Measurements from ENCODE around the gene LRRC15. TPM values are rescaled to one million over a fixed set of nuclear protein-coding genes. Genes with fewer than 3 reads are reported as not detected.

The LRRC15 gene
- total and polyA plus RNA-seq, 2 donors = 0.08 to 0.11 TPM

DNA sequence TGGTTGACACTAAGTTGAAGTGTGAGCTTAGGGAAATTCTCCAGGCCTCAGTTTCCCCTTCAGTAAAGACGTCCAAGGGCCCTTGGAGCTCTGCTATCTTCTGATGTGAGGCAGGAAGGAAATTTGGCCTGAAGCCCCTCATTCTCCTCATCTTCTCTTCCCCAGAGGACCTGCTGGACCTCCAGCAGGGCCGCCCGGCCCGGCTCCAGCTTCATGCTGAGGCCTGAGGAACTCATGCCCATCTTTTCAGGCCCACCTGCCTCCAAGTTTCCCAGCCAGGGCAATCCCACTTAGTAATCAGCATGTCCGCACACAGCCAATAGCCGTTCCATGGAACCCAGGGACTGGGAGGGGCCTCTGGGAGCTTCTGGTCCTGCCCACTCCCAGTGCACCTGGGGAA lies 4.0 kb downstream of the LRRC15 start:
- no peaks in the 10 kb centered on the region for H3K36me3 ChIP-seq (ENCODE audit: insufficient read depth)

GRCh38 chr3:194364652-194365434 lies 4.7 kb downstream of the LRRC15 start:
- Histone ChIP-seq H3K4me3 (ENCODE audit: low read depth, low read length) (no peak overlapping the region), H3K36me3 (ENCODE audit: insufficient read depth) (no peaks in the 10 kb centered on the region), H3K4me1 (ENCODE audit: insufficient read depth) (no peaks in the 10 kb centered on the region), H3K27ac (ENCODE audit: low read depth) (no peak overlapping the region)
- WGBS = 56% methylated on average over 20 of the region's 20 CpGs
- DNase-seq (ENCODE audit: extremely low spot score) = no peak

More for the DNA sequence above, 4.0 kb downstream of the LRRC15 start:
- no peak for DNase-seq (ENCODE audit: extremely low spot score)
- Histone ChIP-seq H3K4me3 (ENCODE audit: low read depth, low read length) (no peak overlapping the region), H3K4me1 (ENCODE audit: insufficient read depth) (no peaks in the 10 kb centered on the region), H3K27ac (ENCODE audit: low read depth) (no peak overlapping the region)
- WGBS = 95% methylated on average over 6 of the region's 6 CpGs

GRCh38 chr3:194364314-194364651 lies 5.3 kb downstream of the LRRC15 start:
- H3K4me1 ChIP-seq (ENCODE audit: insufficient read depth) = no peaks in the 10 kb centered on the region
- H3K4me3 ChIP-seq (ENCODE audit: low read depth, low read length) = no peak overlapping the region
- DNase-seq (ENCODE audit: extremely low spot score) = no peak
- no peaks in the 10 kb centered on the region for H3K36me3 ChIP-seq (ENCODE audit: insufficient read depth)
- no peak overlapping the region for H3K27ac ChIP-seq (ENCODE audit: low read depth)
- 68% methylated on average over 3 of the region's 3 CpGs for WGBS

GRCh38 chr3:194360568-194360967 lies 9.0 kb downstream of the LRRC15 start:
- 89% methylated on average over 18 of the region's 18 CpGs for WGBS

DNA sequence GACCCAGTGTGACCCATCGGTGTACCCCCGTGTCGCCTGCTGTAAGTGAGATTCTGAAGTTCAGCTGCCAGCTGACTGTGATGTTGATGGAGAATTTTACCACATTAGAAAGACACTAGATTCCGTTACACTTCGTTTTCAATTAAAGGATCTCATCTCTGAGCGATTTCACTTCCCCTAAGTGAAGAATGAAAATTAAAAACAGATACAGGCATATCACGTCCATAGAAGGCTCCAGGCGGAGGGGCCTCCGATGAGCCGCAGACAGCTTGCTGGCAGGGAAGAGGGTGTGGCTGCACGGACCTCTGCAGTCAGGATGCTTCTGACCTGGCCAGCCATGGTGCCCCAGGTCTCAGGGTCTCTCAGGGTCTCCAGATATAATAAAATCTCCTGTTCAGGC lies 11.9 kb downstream of the LRRC15 start:
- DNase-seq (ENCODE audit: extremely low spot score) = no peak
- Histone ChIP-seq H3K4me1 (ENCODE audit: insufficient read depth) (no peaks in the 10 kb centered on the region), H3K4me3 (ENCODE audit: low read depth, low read length) (no peak overlapping the region), H3K27ac (ENCODE audit: low read depth) (no peak overlapping the region), H3K36me3 (ENCODE audit: insufficient read depth) (no peaks in the 10 kb centered on the region)
- WGBS = 80% methylated on average over 11 of the region's 11 CpGs

More at GRCh38 chr3:194360568-194360967, 9.0 kb downstream of the LRRC15 start:
- no peak for DNase-seq (ENCODE audit: extremely low spot score)
- Histone ChIP-seq H3K4me3 (ENCODE audit: low read depth, low read length) (no peak overlapping the region), H3K27ac (ENCODE audit: low read depth) (no peak overlapping the region), H3K4me1 (ENCODE audit: insufficient read depth) (no peaks in the 10 kb centered on the region), H3K36me3 (ENCODE audit: insufficient read depth) (no peaks in the 10 kb centered on the region)

DNA sequence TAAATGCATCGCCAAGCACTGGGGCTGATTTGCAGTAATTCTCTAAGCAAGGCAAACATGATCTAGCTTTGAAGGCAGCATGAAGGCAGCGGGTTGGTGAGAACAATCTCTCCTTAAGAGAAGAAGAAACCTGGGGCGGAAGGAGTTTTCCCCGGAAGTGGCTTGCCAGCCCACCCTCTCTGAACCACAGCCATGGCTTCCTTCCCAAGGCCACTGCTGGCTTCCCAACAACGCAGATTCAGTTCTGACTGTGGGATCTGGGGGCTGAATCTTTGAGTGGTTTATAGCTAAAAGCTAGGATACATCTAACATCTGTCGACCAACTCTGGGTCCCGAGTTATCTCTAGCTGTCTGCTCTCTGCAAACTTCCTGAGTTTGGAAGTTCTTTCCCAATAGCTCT lies 14.2 kb downstream of the LRRC15 start:
- H3K4me1 ChIP-seq (ENCODE audit: insufficient read depth) = no peaks in the 10 kb centered on the region
- H3K36me3 ChIP-seq (ENCODE audit: insufficient read depth) = no peaks in the 10 kb centered on the region
- WGBS = 50% methylated on average over 7 of the region's 7 CpGs
- DNase-seq (ENCODE audit: extremely low spot score) = no peak
- no peak overlapping the region for H3K4me3 ChIP-seq (ENCODE audit: low read depth, low read length)
- no peak overlapping the region for H3K27ac ChIP-seq (ENCODE audit: low read depth)

GRCh38 chr3:194354315-194354714 lies 15.2 kb downstream of the LRRC15 start:
- no peak overlapping the region for H3K4me3 ChIP-seq (ENCODE audit: low read depth, low read length)
- H3K36me3 ChIP-seq (ENCODE audit: insufficient read depth) = no peaks in the 10 kb centered on the region
- 87% methylated on average over 2 of the region's 2 CpGs for WGBS
- no peaks in the 10 kb centered on the region for H3K4me1 ChIP-seq (ENCODE audit: insufficient read depth)
- no peak for DNase-seq (ENCODE audit: extremely low spot score)
- H3K27ac ChIP-seq (ENCODE audit: low read depth) = no peak overlapping the region

DNA sequence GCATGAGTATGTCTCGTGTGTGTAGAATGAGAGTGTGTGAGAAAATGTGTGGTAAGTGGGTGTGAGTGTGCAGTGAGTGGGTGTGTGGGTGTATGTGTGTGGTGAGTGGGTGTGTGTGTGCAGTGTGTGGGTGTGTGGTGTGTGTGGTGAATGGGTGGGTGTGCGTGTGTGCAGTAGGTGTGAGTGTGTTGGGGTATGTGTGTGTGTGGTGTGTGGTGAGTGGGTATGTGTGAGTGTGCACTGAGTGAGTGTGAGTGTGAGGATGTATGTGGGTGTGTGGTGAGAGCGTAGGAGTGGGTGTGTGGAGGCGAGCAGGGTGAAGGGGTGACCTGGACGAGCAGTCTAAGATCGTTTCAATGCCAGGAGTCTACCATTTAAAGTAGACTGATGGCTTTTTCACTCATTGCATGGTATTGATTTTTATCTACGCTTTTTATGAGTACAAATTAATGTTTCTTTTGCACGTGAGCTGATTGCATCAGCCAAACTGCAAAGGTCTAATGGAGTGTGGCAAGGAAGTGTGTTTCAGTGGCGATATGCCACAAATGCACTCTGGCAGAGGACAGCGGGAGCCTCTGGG lies 16.8 kb downstream of the LRRC15 start:
- Histone ChIP-seq H3K4me3 (ENCODE audit: low read depth, low read length) (no peak overlapping the region), H3K36me3 (ENCODE audit: insufficient read depth) (no peaks in the 10 kb centered on the region), H3K27ac (ENCODE audit: low read depth) (no peak overlapping the region), H3K4me1 (ENCODE audit: insufficient read depth) (no peaks in the 10 kb centered on the region)
- DNase-seq (ENCODE audit: extremely low spot score) = no peak
- 88% methylated on average over 10 of the region's 10 CpGs for WGBS

GRCh38 chr3:194351952-194352536 lies 17.5 kb downstream of the LRRC15 start:
- H3K27ac ChIP-seq (ENCODE audit: low read depth) = no peak overlapping the region
- no peak overlapping the region for H3K4me3 ChIP-seq (ENCODE audit: low read depth, low read length)
- DNase-seq (ENCODE audit: extremely low spot score) = no peak
- 90% methylated on average over 14 of the region's 14 CpGs for WGBS
- no peaks in the 10 kb centered on the region for H3K36me3 ChIP-seq (ENCODE audit: insufficient read depth)
- no peaks in the 10 kb centered on the region for H3K4me1 ChIP-seq (ENCODE audit: insufficient read depth)

DNA sequence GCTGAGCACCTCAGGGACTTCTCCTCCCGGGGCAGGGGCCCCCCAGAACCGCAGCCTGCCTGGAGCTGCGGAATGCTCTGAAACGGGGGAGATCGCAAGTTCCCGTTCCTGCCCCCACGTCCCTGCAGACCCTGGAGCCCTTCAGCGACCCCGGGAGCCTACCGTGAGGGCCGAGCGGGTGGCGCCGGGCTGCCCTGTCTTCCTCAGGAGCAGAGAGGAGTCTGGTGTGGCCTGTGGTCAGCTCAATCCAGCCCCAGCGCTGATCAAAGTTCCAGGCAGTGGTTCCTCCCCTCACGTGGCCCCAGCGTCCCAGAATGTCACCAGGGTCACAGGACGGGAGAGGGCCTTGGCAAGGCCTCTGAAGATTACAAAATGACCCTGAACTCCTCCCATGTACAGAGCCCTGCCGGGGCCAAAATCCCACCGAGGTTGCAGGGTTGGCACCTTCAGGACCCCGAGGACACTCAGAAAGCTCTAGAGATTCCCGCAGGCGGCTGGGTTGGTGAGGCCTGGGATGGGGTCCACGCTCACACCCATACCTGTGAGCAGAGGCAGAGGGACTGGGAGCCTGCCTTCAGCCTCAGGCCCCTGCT lies 18.4 kb downstream of the LRRC15 start, which contains the start of gene CPN2:
TSS of gene CPN2 (minus strand) at position 249 of the 593 bp plus-strand sequence. CDS start 8,626 bp downstream, outside the sequence.
- no peaks in the 10 kb centered on the region for H3K4me1 ChIP-seq (ENCODE audit: insufficient read depth)
- DNase-seq (ENCODE audit: extremely low spot score) = no peak
- 89% methylated on average over 24 of the region's 24 CpGs for WGBS
- H3K27ac ChIP-seq (ENCODE audit: low read depth) = no peak within 1 kb of the TSS
- H3K4me3 ChIP-seq (ENCODE audit: low read depth, low read length) = no peak within 1 kb of the TSS
- H3K36me3 ChIP-seq (ENCODE audit: insufficient read depth) = no peaks in the 10 kb centered on the region

GRCh38 chr3:194350726-194351071 lies 18.8 kb downstream of the LRRC15 start:
- Histone ChIP-seq H3K4me1 (ENCODE audit: insufficient read depth) (no peaks in the 10 kb centered on the region), H3K36me3 (ENCODE audit: insufficient read depth) (no peaks in the 10 kb centered on the region), H3K27ac (ENCODE audit: low read depth) (no peak overlapping the region), H3K4me3 (ENCODE audit: low read depth, low read length) (no peak overlapping the region)
- 80% methylated on average over 3 of the region's 3 CpGs for WGBS
- no peak for DNase-seq (ENCODE audit: extremely low spot score)

DNA sequence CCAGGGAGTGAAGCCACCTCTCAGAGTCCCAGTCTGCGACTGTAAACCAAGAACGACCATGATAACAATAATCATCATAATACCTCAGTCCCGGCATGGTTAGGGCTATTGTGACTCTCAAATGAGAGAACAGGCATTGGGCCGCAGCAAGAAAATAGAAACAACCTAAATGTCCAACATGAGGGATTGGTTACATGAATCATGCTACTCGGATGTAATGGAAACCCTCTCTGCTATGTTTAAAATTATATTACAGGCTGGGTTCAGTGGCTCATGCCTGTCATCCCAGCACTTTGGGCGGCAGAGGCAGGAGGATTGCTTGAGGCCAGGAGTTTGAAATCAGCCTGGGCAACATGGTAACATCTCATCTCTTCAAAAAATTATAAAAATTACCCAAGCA lies 21.2 kb downstream of the LRRC15 start:
- DNase-seq (ENCODE audit: extremely low spot score) = no peak
- H3K4me3 ChIP-seq (ENCODE audit: low read depth, low read length) = no peak overlapping the region
- H3K27ac ChIP-seq (ENCODE audit: low read depth) = no peak overlapping the region
- H3K4me1 ChIP-seq (ENCODE audit: insufficient read depth) = no peaks in the 10 kb centered on the region
- WGBS = 70% methylated on average over 6 of the region's 6 CpGs
- H3K36me3 ChIP-seq (ENCODE audit: insufficient read depth) = no peaks in the 10 kb centered on the region

DNA sequence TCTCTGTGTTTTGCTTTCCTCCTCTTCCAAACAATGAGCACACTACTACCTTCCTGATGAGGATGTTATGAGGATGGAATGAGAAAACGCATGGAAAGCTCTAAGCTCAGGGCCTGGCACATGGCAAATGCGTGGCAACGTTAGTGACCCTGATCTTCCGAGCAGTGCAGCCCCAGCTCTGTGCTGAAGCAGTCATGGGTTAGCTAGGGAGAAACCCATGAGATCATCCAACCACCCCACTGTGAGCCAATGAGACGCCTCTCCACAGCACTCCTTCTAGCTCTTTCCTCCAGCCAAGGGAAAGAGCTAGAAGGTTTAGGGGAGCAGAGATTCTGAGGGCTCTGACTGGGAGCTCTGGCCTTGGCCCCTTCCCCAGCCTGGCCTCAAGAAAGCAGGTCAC lies 22.9 kb downstream of the LRRC15 start:
- H3K36me3 ChIP-seq (ENCODE audit: insufficient read depth) = no peaks in the 10 kb centered on the region
- H3K4me1 ChIP-seq (ENCODE audit: insufficient read depth) = no peaks in the 10 kb centered on the region
- no peak overlapping the region for H3K4me3 ChIP-seq (ENCODE audit: low read depth, low read length)
- WGBS = 77% methylated on average over 5 of the region's 5 CpGs
- no peak for DNase-seq (ENCODE audit: extremely low spot score)
- no peak overlapping the region for H3K27ac ChIP-seq (ENCODE audit: low read depth)

DNA sequence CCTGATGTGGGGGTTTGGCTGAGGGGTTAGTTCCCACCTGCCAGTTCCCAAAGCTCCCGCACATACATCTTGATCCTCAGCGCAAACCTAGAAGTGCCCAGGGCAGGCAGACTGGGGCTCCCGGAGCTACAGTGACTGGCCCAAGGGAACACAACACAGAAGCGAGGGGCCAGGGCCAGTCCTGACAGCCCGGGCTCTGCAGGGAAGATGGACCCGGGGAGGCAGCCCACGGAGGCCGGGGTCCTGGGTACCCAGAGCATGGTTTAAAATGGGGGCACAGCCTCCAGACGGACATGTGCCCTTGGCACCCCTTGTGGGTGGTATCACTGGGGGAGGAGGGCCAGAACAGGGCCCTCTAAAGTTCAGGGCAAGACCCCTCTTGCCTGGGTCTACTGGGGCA lies 23.5 kb downstream of the LRRC15 start:
- H3K4me1 ChIP-seq (ENCODE audit: insufficient read depth) = no peaks in the 10 kb centered on the region
- no peak overlapping the region for H3K4me3 ChIP-seq (ENCODE audit: low read depth, low read length)
- no peaks in the 10 kb centered on the region for H3K36me3 ChIP-seq (ENCODE audit: insufficient read depth)
- DNase-seq (ENCODE audit: extremely low spot score) = no peak
- 87% methylated on average over 9 of the region's 9 CpGs for WGBS
- no peak overlapping the region for H3K27ac ChIP-seq (ENCODE audit: low read depth)

Data from urinary bladder (tissue), 4 donors.